HG03521 (cell line): ENCODE data around the gene MYO15B.

Experiments used
- ATAC-seq: cut with Tn5 transposase; IDR thresholded peaks from one replicate; pipeline ENCODE4 v1.9.1; 2021; ENCODE audit warnings: mild to moderate bottlenecking, moderate library complexity; ENCODE audit not compliant: unreplicated experiment

Gene MYO15B

DNA sequence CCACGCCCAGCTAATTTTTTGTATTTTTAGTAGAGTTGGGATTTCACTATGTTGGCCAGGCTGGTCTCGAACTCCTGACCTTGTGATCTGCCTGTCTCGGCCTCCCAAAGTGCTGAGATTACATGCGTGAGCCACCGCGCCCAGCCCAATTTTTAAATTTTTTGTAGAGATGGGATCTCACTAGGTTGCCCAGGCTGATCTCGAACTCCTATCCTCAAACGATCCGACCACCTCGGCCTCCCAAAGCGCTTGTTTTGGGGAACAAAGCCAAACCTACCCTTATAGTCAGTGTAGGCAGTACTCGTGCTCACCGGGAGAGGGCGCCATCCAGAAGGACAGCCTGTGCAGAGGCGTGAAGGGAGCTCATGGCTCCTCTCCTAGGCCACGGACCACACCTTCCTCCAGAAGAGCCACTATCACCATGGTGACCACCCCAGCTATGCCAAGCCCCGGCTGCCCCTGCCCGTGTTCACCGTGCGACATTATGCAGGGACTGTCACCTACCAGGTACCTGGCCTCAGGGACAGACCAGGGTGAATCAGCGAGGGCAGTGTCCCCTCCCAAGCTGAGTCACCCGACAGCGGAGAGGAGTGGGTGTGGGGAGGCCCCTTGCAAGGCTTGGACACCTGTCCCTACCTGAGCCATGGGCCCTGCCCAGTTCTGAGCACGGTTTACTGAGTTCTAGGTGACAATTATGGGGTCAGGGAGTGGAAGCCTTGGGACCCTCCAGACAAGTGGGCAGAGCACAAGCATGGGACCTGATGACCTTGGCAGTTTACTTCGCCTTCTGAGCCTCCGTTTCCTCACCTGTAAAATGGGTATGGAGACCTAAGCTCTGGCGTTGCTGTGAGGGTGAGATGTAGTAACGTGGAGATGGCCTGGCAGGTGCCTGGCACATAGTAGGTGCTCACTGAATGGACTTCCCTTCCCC, 13.7 kb downstream of the MYO15B start:
- ATAC-seq = no peak

DNA sequence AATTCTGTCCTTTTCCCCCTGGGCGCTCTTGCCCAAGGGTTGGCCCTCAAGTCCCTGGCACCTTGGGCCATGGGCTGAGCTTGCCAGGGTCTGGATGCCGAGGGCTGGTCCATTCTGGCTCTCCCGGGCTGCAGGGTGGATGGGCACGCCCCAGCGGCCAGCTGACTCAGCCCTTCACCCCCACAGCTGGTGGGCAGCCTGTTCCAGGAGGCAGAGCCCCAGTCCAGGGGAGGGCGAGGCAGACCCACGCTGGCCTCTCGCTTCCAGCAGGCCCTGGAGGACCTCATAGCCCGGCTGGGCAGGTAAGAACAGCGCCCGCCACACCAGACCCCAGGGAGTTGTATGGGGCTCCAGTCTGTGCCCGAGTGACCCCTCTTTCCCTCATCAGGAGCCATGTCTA, 15.0 kb downstream of the MYO15B start:
- ATAC-seq = no peak

DNA sequence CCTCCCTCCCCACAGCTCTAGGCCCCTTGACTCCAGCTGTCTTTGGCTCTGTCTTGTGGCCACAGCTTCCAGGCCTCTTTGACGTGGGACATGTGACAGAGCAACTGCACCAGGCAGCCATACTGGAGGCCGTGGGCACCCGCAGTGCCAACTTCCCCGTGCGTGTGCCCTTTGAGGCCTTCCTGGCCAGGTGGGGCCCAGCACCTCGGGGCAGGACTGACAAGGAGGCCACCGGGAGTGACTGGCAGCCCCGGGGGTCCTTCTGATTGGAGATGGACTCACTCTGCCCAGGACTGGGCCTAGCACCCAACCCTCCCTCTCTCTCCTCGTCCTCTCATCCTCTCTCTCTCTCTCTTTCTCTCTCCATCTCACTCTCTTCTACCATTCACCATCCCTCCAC, 15.5 kb downstream of the MYO15B start:
- no peak for ATAC-seq

DNA sequence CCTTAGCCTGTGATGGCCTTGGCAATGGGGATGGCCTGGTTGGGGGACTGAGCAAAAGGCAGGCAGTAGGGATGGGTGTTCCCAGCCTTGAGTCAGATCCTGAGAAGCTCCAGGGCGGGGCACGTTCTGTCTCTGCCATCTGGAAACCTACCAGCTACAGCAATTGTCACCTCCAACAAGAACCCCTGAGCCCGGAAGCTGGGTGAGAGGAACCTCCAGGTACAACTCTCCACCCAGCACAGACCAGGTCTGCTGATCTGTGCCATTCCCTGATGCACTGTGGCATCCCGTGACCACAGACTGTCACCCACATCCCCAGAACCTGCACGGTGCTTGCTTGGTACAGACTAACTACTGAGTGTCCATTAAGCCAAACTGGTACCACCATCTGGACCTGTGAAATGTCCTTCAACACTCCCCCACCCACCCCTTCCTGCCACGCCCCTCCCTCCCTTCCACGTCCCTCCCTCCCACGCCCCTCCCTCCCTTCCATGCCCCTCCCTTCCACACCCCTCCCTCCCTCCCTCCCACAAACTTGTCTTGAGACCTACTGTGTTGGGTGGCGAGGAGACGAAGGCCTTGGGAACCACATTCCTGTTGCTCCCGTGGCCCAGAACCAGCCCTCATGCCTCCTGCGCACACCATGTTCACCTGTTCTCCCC, 16.6 kb downstream of the MYO15B start:
- ATAC-seq = no peak

DNA sequence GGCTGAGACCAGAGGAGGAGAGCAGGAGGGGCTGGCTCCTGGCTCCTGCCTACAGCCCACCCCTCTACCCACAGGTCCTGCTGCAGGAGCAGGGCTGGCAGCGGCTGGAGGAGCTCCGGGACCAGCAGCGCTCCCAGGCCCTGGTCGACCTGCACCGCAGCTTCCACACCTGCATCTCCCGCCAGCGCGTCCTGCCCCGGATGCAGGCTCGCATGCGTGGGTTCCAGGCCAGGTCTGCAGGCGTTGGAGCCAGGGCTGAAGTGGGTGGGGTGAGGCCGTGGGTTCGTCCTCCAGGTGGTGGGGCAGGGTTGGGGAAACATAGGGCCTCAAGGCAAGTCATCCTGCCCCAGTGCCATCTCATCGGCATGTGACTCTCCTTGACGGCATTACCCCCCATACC, 18.2 kb downstream of the MYO15B start:
- no peak for ATAC-seq

DNA sequence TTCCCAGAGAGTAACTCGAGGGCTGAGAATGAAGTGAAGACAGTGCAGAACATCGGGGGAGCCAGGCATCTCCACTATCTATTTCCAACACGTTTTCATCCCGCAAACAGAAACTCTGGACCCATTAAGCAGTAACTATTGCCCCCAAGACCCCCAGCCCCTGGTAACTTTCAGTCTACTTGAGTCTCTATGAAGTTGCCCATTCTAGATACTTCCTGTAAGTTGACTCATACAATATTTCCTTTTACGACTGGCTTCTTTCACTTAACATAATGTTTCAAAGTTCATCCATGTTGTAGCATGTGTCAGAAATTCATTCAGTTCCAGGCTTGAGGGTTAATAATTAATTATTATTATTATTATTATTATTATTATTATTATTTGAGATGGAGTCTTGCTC, 19.5 kb downstream of the MYO15B start:
- ATAC-seq = no peak

DNA sequence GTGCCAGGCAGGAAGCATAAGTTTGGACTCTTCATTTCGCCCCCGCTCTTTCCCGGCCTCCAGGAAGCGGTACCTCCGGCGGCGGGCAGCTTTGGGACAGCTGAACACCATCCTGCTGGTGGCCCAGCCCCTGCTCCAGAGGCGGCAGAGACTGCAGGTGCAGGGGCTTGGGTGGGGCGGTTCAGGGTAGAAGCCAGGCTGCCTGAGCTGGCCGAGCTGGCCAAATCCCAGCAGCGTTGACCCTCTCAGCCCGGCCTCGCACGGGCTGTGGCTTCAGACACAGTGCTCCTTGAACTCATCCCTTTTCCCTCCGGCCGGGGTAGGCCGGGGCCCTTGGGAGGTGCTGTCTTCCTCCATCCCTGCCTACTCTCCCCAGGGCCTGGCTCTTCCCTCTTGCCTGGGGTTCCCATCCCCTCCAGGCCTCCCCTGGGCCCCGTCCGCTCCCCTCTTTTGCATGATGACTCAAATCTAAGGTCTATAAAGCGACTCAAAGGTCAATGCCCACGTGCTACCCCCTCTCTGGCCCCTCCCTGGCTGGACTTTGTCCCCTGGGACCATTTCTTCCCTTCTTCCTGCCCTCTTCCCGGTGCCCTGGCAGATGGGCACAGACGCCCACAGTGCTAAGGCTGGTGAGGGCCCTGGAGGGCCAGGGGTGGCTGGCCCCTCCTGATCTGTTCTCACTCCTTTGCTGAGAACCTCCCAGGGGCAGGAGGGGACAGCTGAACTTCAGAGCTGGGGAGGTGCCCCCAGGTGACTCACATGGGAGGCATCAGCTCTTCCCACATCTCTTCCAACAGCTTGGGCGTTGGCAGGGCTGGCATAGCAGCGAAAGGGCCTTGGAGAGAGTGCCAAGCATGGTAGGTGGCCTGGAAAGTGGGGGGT, 22.7 kb downstream of the MYO15B start:
- ATAC-seq = no peak

DNA sequence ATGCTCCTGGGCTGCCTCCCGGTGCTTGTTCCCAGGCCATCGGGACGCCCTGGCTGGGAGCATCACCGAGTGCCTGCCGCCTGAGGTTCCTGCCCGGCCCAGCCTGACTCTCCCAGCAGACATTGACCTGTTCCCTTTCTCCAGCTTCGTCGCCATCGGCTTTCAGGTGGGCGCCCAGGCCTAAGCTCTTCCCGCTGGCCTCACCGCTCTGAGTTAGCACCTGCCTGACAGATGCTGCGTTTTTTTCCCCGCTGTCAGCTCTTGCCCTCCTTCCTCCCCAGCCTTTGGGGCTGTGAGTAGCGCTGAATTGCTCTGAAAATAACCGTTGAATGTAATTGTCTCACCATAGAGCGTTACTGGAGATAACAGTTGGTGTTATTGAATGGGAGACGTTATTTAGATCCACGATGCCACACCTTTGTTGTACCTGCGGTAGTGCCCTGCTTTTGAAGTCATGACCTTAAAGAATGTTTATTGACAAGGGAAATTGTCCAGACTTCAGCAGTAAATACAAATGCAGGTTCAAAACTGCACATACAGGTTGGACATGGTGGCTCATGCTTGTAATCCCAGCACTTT, 24.3 kb downstream of the MYO15B start:
- ATAC-seq = no peak

DNA sequence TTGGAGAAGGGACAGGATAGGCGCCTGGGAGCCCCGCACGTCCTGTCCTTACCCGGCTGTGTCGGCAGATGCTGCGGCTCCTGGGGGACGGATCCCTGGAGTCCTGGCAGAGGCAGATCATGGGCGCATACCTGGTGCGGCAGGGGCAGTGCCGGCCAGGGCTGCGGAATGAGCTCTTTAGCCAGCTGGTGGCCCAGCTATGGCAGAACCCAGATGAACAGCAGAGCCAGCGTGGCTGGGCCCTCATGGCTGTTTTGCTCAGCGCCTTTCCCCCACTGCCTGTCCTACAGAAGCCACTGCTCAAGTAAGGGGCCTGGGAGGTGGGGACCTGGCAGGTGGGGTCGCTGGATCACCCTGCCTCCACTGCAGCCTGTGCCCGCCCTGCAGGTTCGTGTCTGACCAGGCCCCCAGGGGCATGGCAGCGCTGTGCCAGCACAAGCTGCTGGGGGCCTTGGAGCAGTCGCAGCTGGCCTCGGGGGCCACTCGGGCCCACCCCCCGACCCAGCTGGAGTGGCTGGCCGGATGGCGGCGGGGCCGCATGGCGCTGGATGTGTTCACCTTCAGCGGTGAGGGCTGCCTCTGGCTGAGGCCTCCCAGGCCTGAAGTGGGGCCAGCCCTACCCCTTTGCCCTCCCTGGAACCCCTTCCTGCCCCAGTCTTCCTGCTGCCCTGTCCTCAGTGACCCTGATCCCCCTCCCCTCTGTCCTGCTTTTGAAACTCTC, 25.5 kb downstream of the MYO15B start:
- no peak for ATAC-seq

DNA sequence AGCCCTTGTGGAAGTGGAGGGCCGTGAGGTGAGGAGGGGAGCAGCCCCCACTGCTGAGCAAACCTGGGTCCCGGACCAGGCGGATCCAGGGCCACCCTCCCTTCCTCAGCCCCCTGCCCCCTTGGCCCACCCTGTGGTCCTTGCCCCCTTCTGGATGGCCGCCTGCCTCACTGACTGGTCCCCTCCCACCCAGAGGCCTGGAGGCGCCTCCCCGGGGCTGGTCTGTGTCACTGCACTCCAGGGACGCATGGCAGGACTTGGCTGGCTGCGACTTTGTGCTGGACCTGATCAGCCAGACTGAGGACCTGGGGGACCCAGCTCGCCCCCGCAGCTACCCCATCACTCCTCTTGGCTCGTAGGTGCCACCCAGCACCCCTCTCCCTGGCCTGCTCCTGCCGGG, 26.4 kb downstream of the MYO15B start:
- ATAC-seq = no peak

DNA sequence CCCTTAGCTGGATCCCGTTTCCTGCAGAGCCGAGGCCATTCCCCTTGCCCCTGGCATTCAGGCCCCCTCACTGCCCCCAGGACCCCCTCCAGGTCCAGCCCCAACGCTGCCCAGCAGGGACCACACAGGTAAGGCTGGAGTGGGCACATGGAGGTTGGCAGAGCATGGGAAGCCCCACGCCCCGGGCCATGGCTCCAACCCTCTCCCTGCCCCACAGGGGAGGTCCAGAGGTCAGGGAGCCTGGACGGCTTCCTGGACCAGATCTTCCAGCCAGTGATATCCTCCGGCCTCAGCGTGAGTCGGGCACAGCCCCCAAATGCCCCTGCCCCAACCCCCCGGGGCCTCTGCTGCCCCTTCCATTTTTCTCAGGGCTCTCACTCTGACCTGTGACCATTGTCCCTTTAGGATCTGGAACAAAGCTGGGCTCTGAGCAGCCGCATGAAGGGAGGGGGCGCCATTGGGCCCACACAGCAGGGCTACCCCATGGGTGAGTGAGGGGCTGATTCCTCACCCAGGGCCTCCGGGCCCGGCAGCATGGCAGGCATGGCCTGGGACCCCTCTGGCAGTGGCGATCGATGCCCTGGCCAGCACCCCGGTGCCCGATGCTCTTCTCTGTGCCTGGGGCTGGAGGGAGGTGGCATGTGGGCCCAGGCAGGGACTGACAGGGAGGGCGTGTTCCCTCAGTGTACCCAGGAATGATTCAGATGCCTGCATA, 27.1 kb downstream of the MYO15B start:
- no peak for ATAC-seq

DNA sequence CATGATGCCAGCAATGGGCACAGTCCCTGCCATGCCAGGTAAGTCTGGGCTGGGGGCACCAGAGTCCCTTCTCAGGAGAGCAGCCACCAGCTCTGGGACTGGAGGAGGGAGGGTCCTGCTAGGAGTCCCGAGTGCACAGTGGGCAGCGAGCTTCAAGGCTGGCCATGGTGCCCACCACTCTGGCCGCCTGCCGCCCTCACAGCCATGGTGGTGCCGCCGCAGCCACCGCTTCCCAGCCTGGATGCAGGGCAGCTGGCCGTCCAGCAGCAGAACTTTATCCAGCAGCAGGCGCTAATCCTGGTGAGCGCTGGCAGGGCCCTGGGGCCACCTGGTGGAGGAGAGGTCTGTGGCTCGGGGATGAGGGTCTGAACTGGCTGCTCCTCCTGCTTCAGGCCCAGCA, 27.7 kb downstream of the MYO15B start:
- ATAC-seq = no peak

DNA sequence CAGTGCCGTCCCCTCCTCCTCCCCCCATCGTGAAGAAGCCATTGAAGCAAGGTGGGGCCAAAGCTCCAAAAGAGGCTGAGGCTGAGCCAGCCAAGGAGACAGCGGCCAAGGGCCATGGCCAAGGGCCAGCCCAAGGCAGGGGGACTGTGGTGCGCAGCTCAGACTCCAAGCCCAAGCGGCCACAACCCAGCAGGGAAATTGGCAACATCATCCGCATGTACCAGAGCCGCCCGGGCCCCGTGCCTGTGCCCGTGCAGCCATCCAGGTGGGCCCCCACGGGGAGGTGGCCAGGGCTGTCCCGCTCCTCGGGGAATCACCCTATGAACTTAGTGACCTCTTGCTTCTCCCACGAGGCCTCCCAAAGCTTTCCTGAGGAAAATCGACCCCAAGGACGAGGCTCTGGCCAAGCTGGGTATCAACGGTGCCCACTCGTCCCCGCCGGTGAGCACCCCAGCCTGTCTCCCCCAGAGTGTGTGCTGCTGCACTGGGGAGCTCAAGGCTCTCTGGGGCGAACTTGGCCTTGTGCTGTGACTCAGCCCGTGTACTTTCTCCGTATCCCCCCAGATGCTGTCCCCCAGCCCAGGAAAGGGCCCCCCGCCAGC, 29.0 kb downstream of the MYO15B start:
- ATAC-seq = no peak

DNA sequence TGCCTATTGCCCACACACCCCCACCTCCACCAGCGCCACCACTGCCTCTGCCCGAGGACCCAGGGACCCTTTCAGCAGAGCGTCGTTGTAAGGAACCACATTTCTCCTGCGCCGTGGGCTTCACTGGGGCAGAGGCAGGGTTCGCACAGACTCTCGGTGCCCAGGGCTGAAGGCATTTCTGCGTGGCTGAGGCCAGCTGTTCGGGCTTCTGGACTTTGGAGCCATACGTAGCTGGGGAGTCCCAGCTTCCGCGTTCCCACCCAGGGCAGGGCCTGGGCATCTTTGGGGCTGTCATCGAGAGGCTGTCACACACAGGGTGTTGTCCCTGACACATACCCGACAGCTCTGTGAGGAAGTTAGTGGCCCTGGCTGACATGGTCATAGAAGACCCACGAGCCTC, 29.6 kb downstream of the MYO15B start:
- no peak for ATAC-seq

DNA sequence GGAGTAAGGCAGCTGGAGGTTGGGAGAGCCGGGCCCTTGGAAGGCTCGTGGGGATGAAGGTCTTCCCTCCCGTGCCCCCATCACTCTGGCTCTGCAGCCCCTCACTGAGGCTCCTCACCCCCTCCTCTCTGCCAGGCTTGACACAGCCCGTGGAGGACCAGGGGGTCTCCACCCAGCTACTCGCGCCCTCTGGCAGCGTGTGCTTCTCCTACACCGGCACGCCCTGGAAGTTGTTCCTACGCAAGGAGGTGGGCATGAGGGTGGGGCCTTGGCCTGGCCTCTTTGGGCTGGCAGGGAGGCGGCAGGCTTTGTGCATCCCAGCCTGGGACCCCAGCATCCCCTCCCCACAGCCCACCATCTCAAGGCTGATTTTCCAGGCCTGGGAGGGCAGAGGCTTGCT, 30.1 kb downstream of the MYO15B start:
- no peak for ATAC-seq

DNA sequence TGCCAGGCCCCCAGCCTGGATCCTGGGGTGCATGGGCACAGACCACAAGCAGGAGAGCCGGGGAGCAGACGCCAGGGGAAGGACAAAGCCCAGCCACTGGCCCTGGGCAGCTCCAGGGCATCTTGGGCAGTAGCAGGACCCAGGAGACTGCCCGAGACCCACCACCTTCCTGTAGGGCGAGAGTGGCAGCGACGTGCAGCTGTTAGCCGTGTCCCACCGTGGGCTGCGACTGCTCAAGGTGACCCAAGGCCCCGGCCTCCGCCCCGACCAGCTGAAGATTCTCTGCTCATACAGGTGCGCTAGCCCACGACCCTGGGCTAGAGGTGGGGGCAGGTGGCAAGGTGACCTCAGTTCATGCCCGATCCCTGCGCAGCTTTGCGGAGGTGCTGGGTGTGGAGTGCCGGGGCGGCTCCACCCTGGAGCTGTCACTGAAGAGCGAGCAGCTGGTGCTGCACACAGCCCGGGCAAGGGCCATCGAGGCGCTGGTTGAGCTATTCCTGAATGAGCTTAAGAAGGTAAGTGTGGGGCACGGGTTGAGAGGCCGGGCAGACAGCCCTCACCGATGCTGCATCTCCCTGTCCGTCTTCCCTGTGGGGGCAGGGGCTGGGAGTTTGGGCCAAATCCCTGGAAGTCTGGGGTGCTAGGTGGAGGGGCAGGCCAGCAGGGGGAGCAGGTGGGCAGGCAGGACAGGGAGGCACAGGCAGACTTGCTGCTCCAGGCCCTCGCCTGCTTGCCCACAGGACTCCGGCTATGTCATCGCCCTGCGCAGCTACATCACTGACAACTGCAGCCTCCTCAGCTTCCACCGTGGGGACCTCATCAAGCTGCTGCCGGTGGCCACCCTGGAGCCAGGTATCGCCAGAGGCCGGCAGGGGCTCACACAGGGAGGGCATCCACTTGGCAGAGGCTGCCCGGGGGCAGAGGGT, 32.2 kb downstream of the MYO15B start:
- no peak for ATAC-seq

DNA sequence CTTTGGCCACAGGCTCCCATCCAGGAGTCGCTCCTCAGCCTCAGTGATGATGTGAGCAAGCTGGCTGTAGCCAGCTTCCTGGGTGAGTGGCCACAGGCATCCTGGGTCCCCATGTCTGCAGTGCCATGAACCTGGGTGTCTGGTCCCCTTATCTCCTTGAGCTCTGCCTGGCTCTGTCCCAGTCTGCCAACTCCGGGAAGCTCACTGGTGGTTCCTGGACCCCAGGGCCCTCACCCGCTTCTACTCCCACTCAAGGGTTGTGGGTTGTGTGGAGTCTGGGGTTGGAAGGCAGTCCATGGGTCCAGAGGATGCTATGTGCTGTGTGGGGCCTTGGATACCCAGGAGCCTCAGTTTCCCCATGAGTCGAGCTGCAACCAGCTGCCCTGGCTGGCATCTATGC, 33.9 kb downstream of the MYO15B start:
- ATAC-seq = no peak

DNA sequence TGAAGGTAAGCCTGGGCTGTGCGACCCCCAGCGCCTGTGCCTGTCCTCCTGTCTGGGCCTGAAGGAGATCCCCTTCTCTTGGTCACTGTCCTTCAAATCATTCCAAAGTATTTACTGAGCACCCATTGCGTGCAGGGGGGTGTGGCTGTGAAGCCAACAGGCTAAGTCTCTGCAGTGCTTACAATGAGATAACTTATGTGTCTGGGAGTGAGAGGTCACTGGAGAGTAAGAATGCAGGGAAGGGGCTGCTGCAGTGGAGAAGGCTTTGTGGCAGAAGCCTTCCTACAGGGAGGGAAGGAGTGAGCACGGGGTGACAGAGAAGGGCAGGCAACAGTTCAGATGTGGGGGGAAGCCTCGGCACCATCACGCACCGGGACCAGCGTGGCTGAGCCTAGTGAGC, 34.5 kb downstream of the MYO15B start:
- no peak for ATAC-seq
